T-cell (primary cell): ENCODE measurements around the gene ZNF738. TPM values are rescaled to one million over a fixed set of nuclear protein-coding genes. Genes with fewer than 3 reads are reported as not detected.

Experiments used
- ATAC-seq, 4 experiments: fragments of 200-7000 bp in 3 of 4; fragments of 150-1000 bp in 1 of 4; cut with Tn5 transposase; replicated peaks in 1 of 4; 1 replicate in 3 of 4; 2 replicates in 1 of 4; pipeline ENCODE4 v1.10.0; 2021; ENCODE audit warnings: moderate library complexity in 3 of 4, mild to moderate bottlenecking in 2 of 4, moderate number of reproducible peaks in 1 of 4
- CTCF ChIA-PET, 2 donors: fragments of 300-600 bp; sonication (Branson Sonifier 250); formaldehyde crosslinking; loops; one replicate each; lab custom pipeline; 2022; ENCODE audit warnings: antibody characterized with exemption in 2 of 2; lab: Charles Lee
- POLR2A ChIA-PET, 2 donors: fragments of 300-600 bp; sonication (Branson Sonifier 250); formaldehyde crosslinking; loops; one replicate each; lab custom pipeline; 2022; ENCODE audit warnings: antibody characterized with exemption in 2 of 2; lab: Charles Lee
- DNase-seq, 35 experiments: peaks; one replicate each; pipeline versions ENCODE4 v3.0.0 to v3.0.0-alpha.2; 2013 to 2023
- H3K27ac ChIP-seq: one replicate; pipeline ENCODE4 v1.5.1; 2013; ENCODE audit warnings: low read length
- H3K27me3 ChIP-seq, 2 experiments: replicated peaks in 1 of 2; 1 replicate in 1 of 2; 2 replicates in 1 of 2; pipeline versions ENCODE4 v1.6.1 to v1.7.0; 2013; ENCODE audit warnings: low read length in 1 of 2, mixed read lengths in 1 of 2; ENCODE audit not compliant: control insufficient read depth in 2 of 2, insufficient read depth in 2 of 2; ENCODE audit errors: extremely low read depth in 1 of 2
- H3K36me3 ChIP-seq, 2 donors: 1 replicate in 1 of 2; 2 replicates in 1 of 2; pipeline versions ENCODE4 v1.6.1 to v1.7.0; 2013; ENCODE audit warnings: low read length in 1 of 2; ENCODE audit not compliant: control insufficient read depth in 2 of 2, insufficient read depth in 1 of 2; ENCODE audit errors: extremely low read depth in 1 of 2
- H3K4me1 ChIP-seq, 2 experiments: 1 replicate in 1 of 2; 2 replicates in 1 of 2; pipeline versions ENCODE4 v1.6.1 to v1.7.0; 2013; ENCODE audit warnings: low read length in 2 of 2, mixed read lengths in 1 of 2; ENCODE audit not compliant: insufficient read depth in 2 of 2, control insufficient read depth in 1 of 2; ENCODE audit errors: extremely low read depth in 1 of 2
- H3K4me3 ChIP-seq, 2 donors: 1 replicate in 1 of 2; 2 replicates in 1 of 2; pipeline versions ENCODE4 v1.5.1 to v1.7.0; 2013; ENCODE audit warnings: mild to moderate bottlenecking in 2 of 2, low read length in 1 of 2, moderate library complexity in 1 of 2; ENCODE audit not compliant: control insufficient read depth in 1 of 2; ENCODE audit errors: extremely low read depth in 1 of 2
- H3K9me3 ChIP-seq: 2 replicates; pipeline ENCODE4 v1.7.0; 2013
- H3K27ac Mint-ChIP-seq, 2 donors: one replicate each; pipeline ENCODE4 v1.8.0; 2020 to 2021; ENCODE audit warnings: mild to moderate bottlenecking in 2 of 2, mixed read lengths in 2 of 2
- H3K27me3 Mint-ChIP-seq, 2 donors: one replicate each; pipeline ENCODE4 v1.8.0; 2021 to 2022; ENCODE audit warnings: mixed read lengths in 2 of 2
- H3K36me3 Mint-ChIP-seq: one replicate; pipeline ENCODE4 v1.8.0; 2021; ENCODE audit warnings: mixed read lengths
- H3K4me1 Mint-ChIP-seq, 3 donors: one replicate each; pipeline ENCODE4 v1.8.0; 2020 to 2022; ENCODE audit warnings: mixed read lengths in 3 of 3, mild to moderate bottlenecking in 1 of 3
- H3K4me3 Mint-ChIP-seq, 3 donors: one replicate each; pipeline ENCODE4 v1.8.0; 2020 to 2022; ENCODE audit warnings: mild to moderate bottlenecking in 3 of 3, mixed read lengths in 3 of 3, moderate library complexity in 3 of 3
- H3K9me3 Mint-ChIP-seq, 3 donors: one replicate each; pipeline ENCODE4 v1.8.0; 2020 to 2022; ENCODE audit warnings: mixed read lengths in 3 of 3
- WGBS: methylation state at CpG from one replicate; pipeline ENCODE4 v1.1.5; 2013; ENCODE audit warnings: missing lambda C conversion rate; ENCODE audit not compliant: insufficient coverage; 5-methylcytosine and 5-hydroxymethylcytosine counted together
- total RNA-seq, 35 experiments: library from RNA in 6 of 35; stranded (reverse) in 6 of 35; fragments of 120-200 nt in 1 of 35; gene quantifications; one replicate each; pipeline versions ENCODE4 v1.2.1 to v1.2.4 and lab custom pipeline; 2013 to 2026

The ZNF738 gene
- total RNA-seq, 5 donors from 2014 or later (not counting 1 experiment from before 2014, with no cell fraction given), result 4.4 to 10.4 (median 8.2) TPM

DNA sequence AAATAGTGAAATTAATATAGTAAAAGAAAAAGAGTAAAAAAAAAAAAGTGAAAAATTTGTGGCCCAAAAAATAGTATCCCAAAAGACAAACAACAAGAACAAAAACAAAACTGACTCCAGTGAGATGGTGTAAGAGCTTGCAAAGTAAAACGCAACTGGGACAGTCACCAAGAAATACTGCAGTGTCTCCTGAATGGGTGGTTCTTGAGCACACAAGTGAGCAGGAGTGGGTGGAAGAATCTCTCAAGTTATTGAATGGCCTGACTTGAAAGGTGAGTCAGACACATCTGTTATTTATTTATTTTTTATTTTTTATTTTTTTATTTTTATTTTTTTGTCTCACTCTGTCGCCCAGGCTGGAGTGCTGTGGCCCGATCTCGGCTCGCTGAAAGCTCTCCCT is 40.1 kb downstream of the ZNF738 start:
- H3K27ac ChIP-seq, result no peak overlapping the region
- no peaks in the 10 kb centered on the region for H3K27me3 Mint-ChIP-seq
- H3K27ac Mint-ChIP-seq, result no peak overlapping the region
- H3K36me3 Mint-ChIP-seq, result peaks cover 43% of the 10 kb centered on the region
- peaks cover 45 to 54% (median 51%) of the 10 kb centered on the region in 3 donors for H3K4me1 Mint-ChIP-seq
- CTCF ChIA-PET, result no interaction called here
- H3K36me3 ChIP-seq, result peaks cover 0 to 26% of the 10 kb centered on the region in 2 donors
- ATAC-seq (no peak), DNase-seq (no peak)
- WGBS, result 100% methylated on average over 3 of the region's 5 CpGs
- H3K9me3 ChIP-seq, result no peaks in the 10 kb centered on the region
- peak overlapping the region in 2 of 3 donors; percentile 47 to 63 for H3K4me3 Mint-ChIP-seq
- POLR2A ChIA-PET, result interaction anchor here (0.6 kb wide), 2 partner anchors 380 to 834 kb away, joined by 4 to 5 read pairs; no protein-coding TSS in a partner anchor
- H3K4me1 ChIP-seq, result peaks cover 8 to 12% of the 10 kb centered on the region in 2 experiments
- H3K4me3 ChIP-seq, result no peak overlapping the region
- H3K9me3 Mint-ChIP-seq, result peaks cover 0 to 11% (median 9%) of the 10 kb centered on the region in 3 donors
- no peaks in the 10 kb centered on the region for H3K27me3 ChIP-seq

DNA sequence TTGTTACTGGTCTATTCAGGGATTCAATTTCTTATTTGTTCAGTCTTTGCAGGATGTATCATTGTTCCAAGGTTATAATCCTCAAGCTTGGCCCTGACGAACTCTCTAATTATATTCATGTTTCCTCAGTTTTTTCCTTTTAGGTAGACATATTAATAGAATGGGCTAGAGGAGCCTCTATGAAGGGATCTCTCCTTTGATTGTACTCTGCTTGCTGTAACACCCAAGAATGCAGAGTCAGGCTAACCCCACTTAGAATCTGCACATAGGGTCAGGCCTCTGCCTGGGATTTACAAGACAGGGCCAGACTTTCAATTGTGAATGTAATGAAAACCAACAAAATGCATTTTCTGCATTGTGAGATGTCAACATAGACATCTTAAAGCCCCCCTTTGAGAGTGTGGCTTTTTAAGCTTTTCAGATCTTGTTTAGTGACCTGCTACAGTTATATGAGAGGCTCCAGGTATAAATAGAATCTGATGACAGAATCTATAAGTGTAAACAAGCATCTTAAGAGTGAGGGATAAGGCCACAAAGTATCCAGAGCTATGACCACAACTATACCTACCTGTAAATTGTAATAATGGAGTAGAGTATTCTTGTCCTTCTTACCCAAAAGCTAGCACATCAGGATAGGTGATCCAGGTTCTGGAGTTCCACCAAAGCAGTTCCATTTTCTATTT is 43.6 kb downstream of the ZNF738 start:
- Mint-ChIP-seq H3K27me3 (no peaks in the 10 kb centered on the region), H3K36me3 (peaks cover 66% of the 10 kb centered on the region), H3K4me1 (peaks cover 36 to 53% (median 47%) of the 10 kb centered on the region in 3 donors), H3K4me3 (no peak overlapping the region), H3K9me3 (peaks cover 0 to 20% (median 17%) of the 10 kb centered on the region in 3 donors), H3K27ac (no peak overlapping the region)
- no peak for DNase-seq
- H3K27me3 ChIP-seq, result no peaks in the 10 kb centered on the region
- no peaks in the 10 kb centered on the region for H3K9me3 ChIP-seq
- WGBS, result no CpG with 5 or more reads among the region's 1 CpG
- H3K36me3 ChIP-seq, result peaks cover 0 to 39% of the 10 kb centered on the region in 2 donors
- CTCF ChIA-PET, result no interaction called here
- H3K4me3 ChIP-seq, result no peak overlapping the region
- POLR2A ChIA-PET, result interaction anchor here in 1 of 2 donors (0.6 kb wide), 1 partner anchor 154 kb away, joined by 3 read pairs; no protein-coding TSS in a partner anchor
- H3K27ac ChIP-seq, result no peak overlapping the region
- H3K4me1 ChIP-seq, result peaks cover 6 to 8% of the 10 kb centered on the region in 2 experiments
- ATAC-seq, result no peak

DNA sequence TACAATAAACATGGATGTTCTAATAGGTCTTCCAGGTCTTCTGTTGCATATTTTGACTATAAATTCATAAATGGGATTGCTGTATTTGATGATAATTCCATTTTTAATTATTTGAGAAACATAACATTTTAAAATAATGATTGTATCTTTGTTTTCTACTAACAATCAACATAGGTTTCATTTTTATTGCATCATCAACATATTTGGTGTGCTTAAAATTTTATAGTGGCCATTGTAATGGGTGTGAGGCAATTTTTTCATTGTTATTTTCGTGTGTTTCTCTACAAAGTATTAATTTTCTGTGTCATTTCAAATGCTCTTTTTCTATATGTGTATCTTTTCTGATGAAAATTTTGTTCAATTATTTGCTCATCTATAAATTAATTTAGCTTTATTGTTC is 51.4 kb downstream of the ZNF738 start:
- peaks cover 11% of the 10 kb centered on the region for H3K9me3 ChIP-seq
- peaks cover 3 to 45% (median 35%) of the 10 kb centered on the region in 3 donors for H3K9me3 Mint-ChIP-seq
- H3K36me3 ChIP-seq, result peaks cover 16 to 57% of the 10 kb centered on the region in 2 donors

DNA sequence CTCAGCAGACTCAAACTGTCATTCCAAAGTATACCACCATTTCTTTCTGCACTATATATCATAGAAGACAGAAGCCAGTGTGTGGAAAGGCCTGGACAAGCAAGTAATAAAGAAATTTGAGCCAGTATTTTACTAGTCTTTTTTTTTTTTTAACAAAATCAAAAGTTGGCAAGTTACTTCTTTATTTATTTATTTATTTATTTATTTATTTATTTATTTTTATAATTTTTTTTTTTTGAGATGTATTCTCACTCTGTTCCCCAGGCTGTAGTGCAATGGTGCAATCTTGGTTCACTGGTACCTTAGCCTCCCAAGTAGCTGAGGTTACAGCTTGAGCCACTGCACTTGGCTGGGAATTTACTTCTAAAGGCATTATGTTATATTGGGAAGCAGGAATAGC is 63.4 kb downstream of the ZNF738 start:
- DNase-seq, result no peak
- Histone ChIP-seq H3K27me3 (no peaks in the 10 kb centered on the region), H3K4me1 (no peaks in the 10 kb centered on the region), H3K9me3 (peaks cover 30% of the 10 kb centered on the region), H3K36me3 (peaks cover 0 to 2% of the 10 kb centered on the region in 2 donors), H3K27ac (no peak overlapping the region), H3K4me3 (no peak overlapping the region)
- no peak for ATAC-seq
- H3K36me3 Mint-ChIP-seq, result peaks cover 55% of the 10 kb centered on the region
- H3K4me1 Mint-ChIP-seq, result no peaks in the 10 kb centered on the region
- ChIA-PET POLR2A (no interaction called here), CTCF (no interaction called here)
- no peak overlapping the region for H3K27ac Mint-ChIP-seq
- H3K4me3 Mint-ChIP-seq, result no peak overlapping the region
- peaks cover 11 to 67% (median 54%) of the 10 kb centered on the region in 3 donors for H3K9me3 Mint-ChIP-seq
- H3K27me3 Mint-ChIP-seq, result no peaks in the 10 kb centered on the region

More for the DNA sequence above, 51.4 kb downstream of the ZNF738 start:
- H3K27me3 Mint-ChIP-seq, result no peaks in the 10 kb centered on the region
- H3K4me1 Mint-ChIP-seq, result no peaks in the 10 kb centered on the region
- no peak overlapping the region for H3K4me3 ChIP-seq
- WGBS, result no CpG with 5 or more reads among the region's 1 CpG
- H3K27me3 ChIP-seq, result no peaks in the 10 kb centered on the region
- ATAC-seq, result no peak
- POLR2A ChIA-PET, result no interaction called here
- no peak overlapping the region for H3K27ac Mint-ChIP-seq
- H3K27ac ChIP-seq, result no peak overlapping the region
- CTCF ChIA-PET, result no interaction called here
- H3K4me3 Mint-ChIP-seq, result no peak overlapping the region
- peaks cover 85% of the 10 kb centered on the region for H3K36me3 Mint-ChIP-seq
- no peak for DNase-seq
- no peaks in the 10 kb centered on the region for H3K4me1 ChIP-seq

DNA sequence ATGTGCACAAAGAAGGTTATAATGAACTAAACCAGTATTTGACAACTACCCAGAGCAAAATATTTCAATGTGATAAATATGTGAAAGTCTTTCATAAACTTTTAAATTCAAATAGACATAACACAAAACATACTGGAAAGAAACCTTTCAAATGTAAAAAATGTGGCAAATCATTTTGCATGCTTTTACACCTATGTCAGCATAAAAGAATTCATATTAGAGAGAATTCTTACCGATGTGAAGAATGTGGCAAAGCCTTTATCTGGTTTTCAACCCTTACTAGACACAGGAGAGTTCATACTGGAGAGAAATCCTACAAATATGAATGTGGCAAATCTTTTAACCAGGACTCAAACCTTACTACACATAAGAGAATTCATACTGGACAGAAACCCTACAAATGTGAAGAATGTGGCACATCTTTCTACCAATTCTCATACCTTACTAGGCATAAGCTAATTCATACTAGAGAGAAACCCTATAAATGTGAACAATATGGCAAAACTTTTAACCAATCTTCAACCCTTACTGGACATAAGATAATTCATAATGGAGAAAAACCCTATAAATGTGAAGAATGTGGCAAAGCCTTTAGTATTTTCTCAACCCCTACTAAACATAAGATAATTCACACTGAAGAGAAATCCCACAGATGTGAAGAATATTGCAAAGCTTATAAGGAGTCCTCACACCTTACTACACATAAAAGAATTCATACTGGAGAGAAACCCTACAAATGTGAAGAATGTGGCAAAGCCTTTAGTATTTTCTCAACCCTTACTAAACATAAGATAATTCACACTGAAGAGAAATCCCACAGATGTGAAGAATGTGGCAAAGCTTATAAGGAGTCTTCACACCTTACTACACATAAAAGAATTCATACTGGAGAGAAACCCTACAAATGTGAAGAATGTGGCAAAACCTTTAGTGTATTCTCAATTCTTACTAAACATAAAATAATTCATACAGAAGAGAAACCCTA is 64.5 kb downstream of the ZNF738 start:
- WGBS, result no CpG with 5 or more reads among the region's 1 CpG
- H3K9me3 ChIP-seq, result peaks cover 33% of the 10 kb centered on the region
- Mint-ChIP-seq H3K4me1 (no peaks in the 10 kb centered on the region), H3K36me3 (peaks cover 44% of the 10 kb centered on the region), H3K27me3 (no peaks in the 10 kb centered on the region), H3K27ac (no peak overlapping the region), H3K9me3 (peaks cover 5 to 58% (median 45%) of the 10 kb centered on the region in 3 donors), H3K4me3 (no peak overlapping the region)
- H3K27me3 ChIP-seq, result no peaks in the 10 kb centered on the region
- DNase-seq (no peak), ATAC-seq (no peak)
- H3K27ac ChIP-seq, result no peak overlapping the region
- H3K36me3 ChIP-seq, result peaks cover 0 to 2% of the 10 kb centered on the region in 2 donors
- CTCF ChIA-PET, result no interaction called here
- no peaks in the 10 kb centered on the region for H3K4me1 ChIP-seq
- H3K4me3 ChIP-seq, result no peak overlapping the region
- POLR2A ChIA-PET, result no interaction called here
